ENCODE results near the gene LEMD3. TPM values are rescaled to one million over a fixed set of nuclear protein-coding genes. Genes with fewer than 3 reads are reported as not detected.

The LEMD3 gene
- total and polyA plus RNA-seq, 2 of the 8 experiments (the other 6 are each of a cell fraction or from before 2014, with no cell fraction given): 5.8 to 33.2 TPM

DNA sequence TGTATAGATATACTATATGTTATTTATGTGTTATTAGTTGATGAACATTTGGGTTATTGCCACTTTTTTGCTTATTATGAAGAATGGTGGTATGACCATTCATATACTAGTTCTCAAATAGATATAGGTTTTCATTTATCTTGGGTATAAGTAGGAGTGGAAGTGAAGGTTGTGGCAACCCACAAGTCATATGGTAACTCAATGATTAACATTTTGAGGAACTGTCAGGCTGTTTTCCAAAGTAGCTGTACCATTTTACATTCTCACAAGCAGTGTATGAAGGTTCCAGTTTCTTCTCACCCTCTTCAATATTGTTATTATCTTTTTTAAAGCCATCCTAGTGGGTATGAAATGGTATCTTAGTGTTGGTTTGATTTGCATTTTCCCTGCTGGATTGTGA, 90.1 kb downstream of the LEMD3 start:
- Histone ChIP-seq H3K27me3 (replicated peaks in 1 of 4; ENCODE audit: control insufficient read depth in 3 of 4, extremely low read depth in 1 of 4, insufficient read depth in 3 of 4, low read length in 3 of 4) (no peaks in the 10 kb centered on the region), H4K91ac (replicated peaks; ENCODE audit: insufficient read length, low read length) (no peak overlapping the region), H3K4ac (replicated peaks; ENCODE audit: insufficient read length, low read depth, low read length) (no peak overlapping the region), H3K4me2 (ENCODE audit: insufficient read depth in 1 of 2, low read depth in 2 of 2, low read length in 2 of 2) (no peak overlapping the region), H3K14ac (ENCODE audit: insufficient read length) (no peak overlapping the region), H4K20me1 (replicated peaks in 1 of 2; ENCODE audit: control insufficient read depth in 1 of 2, insufficient read depth in 2 of 2, low read length in 2 of 2) (no peaks in the 10 kb centered on the region), H3K23me2 (ENCODE audit: low read depth, low read length) (no peaks in the 10 kb centered on the region; the same call in 1 of the 2 replicates), H3K9ac (replicated peaks in 1 of 4; ENCODE audit: extremely low read depth in 1 of 4, low read depth in 3 of 4, low read length in 3 of 4) (no peak overlapping the region), H2AK5ac (ENCODE audit: low read depth, low read length) (no peak overlapping the region), H2BK120ac (replicated peaks; ENCODE audit: low read depth, low read length) (no peak overlapping the region), H3K23ac (ENCODE audit: insufficient read length) (no peak overlapping the region), H2BK5ac (ENCODE audit: low read depth, low read length) (no peak overlapping the region), H4K5ac (ENCODE audit: insufficient read length, low read depth, low read length) (no peak overlapping the region), H3K4me1 (replicated peaks in 1 of 4; ENCODE audit: control insufficient read depth in 3 of 4, insufficient read depth in 4 of 4, low read length in 3 of 4) (no peaks in the 10 kb centered on the region), H3K79me2 (ENCODE audit: control insufficient read depth in 1 of 2, insufficient read depth in 2 of 2, low read length in 2 of 2) (no peaks in the 10 kb centered on the region), H2BK15ac (ENCODE audit: low read length) (no peak overlapping the region), H4K8ac (ENCODE audit: extremely low read depth, insufficient read depth, low read length) (no peak overlapping the region), H3K4me3 (ENCODE audit: extremely low read depth in 1 of 4, insufficient read depth in 2 of 4, low read depth in 3 of 4, low read length in 4 of 4) (no peak overlapping the region), H3K18ac (ENCODE audit: extremely low read depth, low read length) (no peak overlapping the region), H3K9me3 (ENCODE audit: insufficient read depth in 2 of 2, low read depth in 1 of 2, low read length in 1 of 2) (no peaks in the 10 kb centered on the region), H2BK12ac (ENCODE audit: low read depth, low read length) (no peak overlapping the region), H2BK20ac (ENCODE audit: low read length) (no peak overlapping the region), H3K79me1 (ENCODE audit: low read depth, low read length) (no peaks in the 10 kb centered on the region), H3K56ac (replicated peaks; ENCODE audit: insufficient read length, low read depth, low read length) (no peak overlapping the region), H3K27ac (ENCODE audit: low read depth, low read length) (no peak overlapping the region), H2AFZ (ENCODE audit: low read length) (no peak overlapping the region), H3K36me3 (ENCODE audit: control insufficient read depth in 2 of 4, insufficient read depth in 4 of 4, low read length in 3 of 4) (no peaks in the 10 kb centered on the region)
- ChIA-PET CTCF (ENCODE audit: partially characterized antibody) (interaction anchor here (1.8 kb wide), 1 partner anchor 27 kb away, joined by 6 read pairs; no protein-coding TSS in a partner anchor), POLR2A (ENCODE audit: partially characterized antibody) (interaction anchor here (1.5 kb wide), 1 partner anchor 9 kb away, joined by 4 read pairs; no protein-coding TSS in a partner anchor)
- DNase-seq (ENCODE audit: low read depth in 1 of 2, low spot score in 2 of 2) (no peak), FAIRE-seq (no peak)
- TF ChIP-seq CREB1 (IDR thresholded peaks at IDR 0.05) (no peak), KDM4A (IDR thresholded peaks at IDR 0.05; ENCODE audit: low read depth, low read length, severe bottlenecking) (no peak), CTBP2 (IDR thresholded peaks at IDR 0.05; ENCODE audit: borderline replicate concordance, insufficient read depth, insufficient read length, low read length) (no peak), JUND (IDR thresholded peaks at IDR 0.05; ENCODE audit: low read length) (no peak), RNF2 (IDR thresholded peaks at IDR 0.05; ENCODE audit: borderline replicate concordance, low read depth, low read length, missing control alignments, poor library complexity, severe bottlenecking) (no peak)
- TF ChIP-seq, protein P1, sequence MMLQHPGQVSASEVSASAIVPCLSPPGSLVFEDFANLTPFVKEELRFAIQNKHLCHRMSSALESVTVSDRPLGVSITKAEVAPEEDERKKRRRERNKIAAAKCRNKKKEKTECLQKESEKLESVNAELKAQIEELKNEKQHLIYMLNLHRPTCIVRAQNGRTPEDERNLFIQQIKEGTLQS (IDR thresholded peaks at IDR 0.05; ENCODE audit: insufficient read depth, low read depth, low read length): no peak
- TF ChIP-seq, protein P2, sequence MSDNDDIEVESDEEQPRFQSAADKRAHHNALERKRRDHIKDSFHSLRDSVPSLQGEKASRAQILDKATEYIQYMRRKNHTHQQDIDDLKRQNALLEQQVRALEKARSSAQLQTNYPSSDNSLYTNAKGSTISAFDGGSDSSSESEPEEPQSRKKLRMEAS (IDR thresholded peaks at IDR 0.05): no peak

Measured in H1 (cell line).